WTC11 (cell line): ENCODE measurements around the gene SNRPF. TPM values are rescaled to one million over a fixed set of nuclear protein-coding genes. Genes with fewer than 3 reads are reported as not detected.

Experiments used
- ATAC-seq: fragments of 200-7000 bp; cut with Tn5 transposase; 2 replicates; pipeline ENCODE4 v1.10.0; 2021; ENCODE audit warnings: mild to moderate bottlenecking, moderate library complexity
- CTCF ChIA-PET: fragments of 300-600 bp; sonication (Branson Sonifier 250); formaldehyde crosslinking; loops from one replicate; lab custom pipeline; 2021; ENCODE audit warnings: antibody characterized with exemption; lab: Charles Lee
- POLR2A ChIA-PET: fragments of 350-600 bp; sonication (Branson Sonifier 250); formaldehyde crosslinking; loops from one replicate; lab custom pipeline; 2021; ENCODE audit warnings: antibody characterized with exemption; lab: Charles Lee
- DNase-seq: peaks from one replicate; pipeline ENCODE4 v3.0.0; 2021; ENCODE audit warnings: low spot score
- H3K27ac Mint-ChIP-seq: 2 replicates; pipeline ENCODE4 v1.8.0; 2021; ENCODE audit warnings: mixed read lengths
- H3K27me3 Mint-ChIP-seq: 2 replicates; pipeline ENCODE4 v1.8.0; 2021; ENCODE audit warnings: low read depth, mild to moderate bottlenecking, moderate library complexity, mixed read lengths
- H3K36me3 Mint-ChIP-seq: 2 replicates; pipeline ENCODE4 v1.8.0; 2021; ENCODE audit warnings: mixed read lengths
- H3K4me1 Mint-ChIP-seq: 2 replicates; pipeline ENCODE4 v1.8.0; 2022; ENCODE audit warnings: mixed read lengths
- H3K4me3 Mint-ChIP-seq: 2 replicates; pipeline ENCODE4 v1.8.0; 2021; ENCODE audit warnings: mild to moderate bottlenecking, moderate library complexity, mixed read lengths
- H3K9me3 Mint-ChIP-seq: 2 replicates; pipeline ENCODE4 v1.8.0; 2021; ENCODE audit warnings: mixed read lengths
- ARID4B ChIP-seq: sonication (generic); formaldehyde crosslinking; IDR thresholded peaks from 2 replicates; pipeline ENCODE4 v1.8.0; 2023; ENCODE audit warnings: missing genetic modification reagents, mild to moderate bottlenecking, borderline replicate concordance
- ATF1 ChIP-seq: sonication (generic); formaldehyde crosslinking; IDR thresholded peaks from 2 replicates; pipeline ENCODE4 v1.8.1; 2023; ENCODE audit warnings: mild to moderate bottlenecking, moderate library complexity, missing genetic modification reagents
- CREB1 ChIP-seq: sonication (generic); formaldehyde crosslinking; IDR thresholded peaks from 2 replicates; pipeline ENCODE4 v1.8.0; 2023; ENCODE audit warnings: mild to moderate bottlenecking, missing genetic modification reagents
- ESRRA ChIP-seq: sonication (generic); formaldehyde crosslinking; IDR thresholded peaks from 2 replicates; pipeline ENCODE4 v1.8.1; 2022; ENCODE audit warnings: mild to moderate bottlenecking, missing genetic modification reagents, borderline replicate concordance
- FOXJ3 ChIP-seq: sonication (generic); formaldehyde crosslinking; IDR thresholded peaks from 2 replicates; pipeline ENCODE4 v1.9.0; 2021; ENCODE audit warnings: missing genetic modification reagents, mild to moderate bottlenecking, borderline replicate concordance
- FOXP1 ChIP-seq: sonication (generic); formaldehyde crosslinking; IDR thresholded peaks from 2 replicates; pipeline ENCODE4 v1.8.0; 2022; ENCODE audit warnings: missing genetic modification reagents, mild to moderate bottlenecking, moderate library complexity, borderline replicate concordance
- IRF1 ChIP-seq: sonication (generic); formaldehyde crosslinking; IDR thresholded peaks from 2 replicates; pipeline ENCODE4 v1.8.0; 2023; ENCODE audit warnings: missing genetic modification reagents
- NR3C1 ChIP-seq: sonication (generic); formaldehyde crosslinking; conservative IDR thresholded peaks from 2 replicates; pipeline ENCODE4 v1.8.1; 2023; ENCODE audit warnings: low read depth, mild to moderate bottlenecking, missing genetic modification reagents
- RORB ChIP-seq: fragments of 250-450 bp; sonication (Bioruptor Pico); IDR thresholded peaks from 2 replicates; pipeline ENCODE4 v1.9.0; 2021; ENCODE audit warnings: mild to moderate bottlenecking
- SP1 ChIP-seq: sonication (generic); formaldehyde crosslinking; conservative IDR thresholded peaks from 2 replicates; pipeline ENCODE4 v1.8.1; 2022; ENCODE audit warnings: missing genetic modification reagents
- STAT6 ChIP-seq: sonication (generic); formaldehyde crosslinking; conservative IDR thresholded peaks from 2 replicates; pipeline ENCODE4 v1.8.1; 2023; ENCODE audit warnings: mild to moderate bottlenecking, low read depth, missing genetic modification reagents, moderate library complexity
- USF2 ChIP-seq: sonication (generic); formaldehyde crosslinking; IDR thresholded peaks from 2 replicates; pipeline ENCODE4 v1.8.1; 2023; ENCODE audit warnings: mild to moderate bottlenecking, missing genetic modification reagents, moderate library complexity
- ZNF121 ChIP-seq: sonication (generic); formaldehyde crosslinking; IDR thresholded peaks from 2 replicates; pipeline ENCODE4 v1.8.0; 2023; ENCODE audit warnings: missing genetic modification reagents
- ZNF232 ChIP-seq: sonication (generic); formaldehyde crosslinking; IDR thresholded peaks from 2 replicates; pipeline ENCODE4 v1.8.0; 2022; ENCODE audit warnings: mild to moderate bottlenecking, missing genetic modification reagents
- ZNF263 ChIP-seq: sonication (generic); formaldehyde crosslinking; IDR thresholded peaks from 2 replicates; pipeline ENCODE4 v1.8.1; 2022; ENCODE audit warnings: low read depth, mild to moderate bottlenecking, moderate library complexity, missing genetic modification reagents
- ZNF396 ChIP-seq: fragments of 250-450 bp; sonication (Bioruptor Pico); IDR thresholded peaks from 2 replicates; pipeline ENCODE4 v1.8.0; 2021; ENCODE audit warnings: mild to moderate bottlenecking, moderate library complexity, borderline replicate concordance
- ZSCAN18 ChIP-seq: fragments of 250-450 bp; sonication (Bioruptor Pico); IDR thresholded peaks from 2 replicates; pipeline ENCODE4 v2.1.2; 2022; ENCODE audit warnings: mild to moderate bottlenecking, moderate library complexity
- total RNA-seq: library from RNA; stranded (reverse); gene quantifications from 3 replicates; pipeline ENCODE4 v1.2.3, GENCODE V29; 2021
- TF ChIP-seq, protein P1 (sequence below): sonication (generic); formaldehyde crosslinking; IDR thresholded peaks from 2 replicates; pipeline ENCODE4 v1.8.1; 2023; ENCODE audit warnings: mild to moderate bottlenecking, missing genetic modification reagents, moderate library complexity
- TF ChIP-seq, protein P2 (sequence below): sonication (generic); formaldehyde crosslinking; IDR thresholded peaks from 2 replicates; pipeline ENCODE4 v1.8.0; 2023; ENCODE audit warnings: mild to moderate bottlenecking, missing genetic modification reagents

SNRPF gene
- total RNA-seq, 1 experiment from 2014 or later = 75.8 TPM

DNA sequence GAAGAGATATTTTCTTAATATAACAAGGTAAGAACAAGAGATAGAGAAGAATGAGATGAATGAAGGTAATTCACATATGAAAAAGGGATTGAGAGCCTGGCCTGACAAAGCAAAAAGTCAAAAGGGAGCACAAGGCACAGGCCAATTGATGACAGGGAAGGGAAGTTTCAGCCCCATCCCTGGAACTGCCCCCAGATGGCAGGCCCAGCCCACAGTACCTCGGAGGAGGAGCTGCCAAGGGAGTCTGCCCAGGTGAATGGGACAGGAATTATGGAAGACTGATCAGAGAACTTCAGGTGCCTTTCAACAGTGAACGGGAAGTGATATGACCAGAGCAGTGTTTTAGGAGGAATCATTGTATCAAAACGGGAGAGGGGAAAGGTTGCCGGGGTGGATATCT is 15.7 kb downstream of the SNRPF start:
- CTCF ChIA-PET = interaction anchor here (0.8 to 2.8 kb wide), 3 partner anchors 84 to 300 kb away, joined by 3 to 13 read pairs (median 4); no protein-coding TSS in a partner anchor
- peaks cover 27% of the 10 kb centered on the region for H3K9me3 Mint-ChIP-seq
- H3K27me3 Mint-ChIP-seq = no peaks in the 10 kb centered on the region
- H3K4me3 Mint-ChIP-seq = no peak overlapping the region
- DNase-seq = peak; percentile 20
- TF ChIP-seq ZNF263 (CRISPR knock-in tag) (no peak), ZNF121 (CRISPR knock-in tag) (no peak), ESRRA (CRISPR knock-in tag) (no peak), ZSCAN18 (no peak), SP1 (CRISPR knock-in tag) (no peak), USF2 (CRISPR knock-in tag) (no peak), ARID4B (CRISPR knock-in tag) (no peak), CREB1 (no peak), STAT6 (CRISPR knock-in tag) (no peak), ATF1 (no peak), NR3C1 (CRISPR knock-in tag) (no peak), ZNF232 (CRISPR knock-in tag) (no peak), FOXJ3 (CRISPR knock-in tag) (no peak), FOXP1 (CRISPR knock-in tag) (no peak), RORB (no peak), ZNF396 (CRISPR knock-in tag) (no peak), IRF1 (CRISPR knock-in tag) (no peak)
- TF ChIP-seq, protein P1, sequence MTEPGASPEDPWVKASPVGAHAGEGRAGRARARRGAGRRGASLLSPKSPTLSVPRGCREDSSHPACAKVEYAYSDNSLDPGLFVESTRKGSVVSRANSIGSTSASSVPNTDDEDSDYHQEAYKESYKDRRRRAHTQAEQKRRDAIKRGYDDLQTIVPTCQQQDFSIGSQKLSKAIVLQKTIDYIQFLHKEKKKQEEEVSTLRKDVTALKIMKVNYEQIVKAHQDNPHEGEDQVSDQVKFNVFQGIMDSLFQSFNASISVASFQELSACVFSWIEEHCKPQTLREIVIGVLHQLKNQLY (CRISPR knock-in tag) = no peak
- TF ChIP-seq, protein P2, sequence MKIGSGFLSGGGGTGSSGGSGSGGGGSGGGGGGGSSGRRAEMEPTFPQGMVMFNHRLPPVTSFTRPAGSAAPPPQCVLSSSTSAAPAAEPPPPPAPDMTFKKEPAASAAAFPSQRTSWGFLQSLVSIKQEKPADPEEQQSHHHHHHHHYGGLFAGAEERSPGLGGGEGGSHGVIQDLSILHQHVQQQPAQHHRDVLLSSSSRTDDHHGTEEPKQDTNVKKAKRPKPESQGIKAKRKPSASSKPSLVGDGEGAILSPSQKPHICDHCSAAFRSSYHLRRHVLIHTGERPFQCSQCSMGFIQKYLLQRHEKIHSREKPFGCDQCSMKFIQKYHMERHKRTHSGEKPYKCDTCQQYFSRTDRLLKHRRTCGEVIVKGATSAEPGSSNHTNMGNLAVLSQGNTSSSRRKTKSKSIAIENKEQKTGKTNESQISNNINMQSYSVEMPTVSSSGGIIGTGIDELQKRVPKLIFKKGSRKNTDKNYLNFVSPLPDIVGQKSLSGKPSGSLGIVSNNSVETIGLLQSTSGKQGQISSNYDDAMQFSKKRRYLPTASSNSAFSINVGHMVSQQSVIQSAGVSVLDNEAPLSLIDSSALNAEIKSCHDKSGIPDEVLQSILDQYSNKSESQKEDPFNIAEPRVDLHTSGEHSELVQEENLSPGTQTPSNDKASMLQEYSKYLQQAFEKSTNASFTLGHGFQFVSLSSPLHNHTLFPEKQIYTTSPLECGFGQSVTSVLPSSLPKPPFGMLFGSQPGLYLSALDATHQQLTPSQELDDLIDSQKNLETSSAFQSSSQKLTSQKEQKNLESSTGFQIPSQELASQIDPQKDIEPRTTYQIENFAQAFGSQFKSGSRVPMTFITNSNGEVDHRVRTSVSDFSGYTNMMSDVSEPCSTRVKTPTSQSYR (CRISPR knock-in tag) = no peak
- peaks cover 22% of the 10 kb centered on the region for H3K4me1 Mint-ChIP-seq
- peaks cover 19% of the 10 kb centered on the region for H3K36me3 Mint-ChIP-seq
- ATAC-seq = peak; percentile 94
- H3K27ac Mint-ChIP-seq = no peak overlapping the region
- POLR2A ChIA-PET = no interaction called here
